Measurements from ENCODE around the gene SLC66A2.

Gene SLC66A2

DNA sequence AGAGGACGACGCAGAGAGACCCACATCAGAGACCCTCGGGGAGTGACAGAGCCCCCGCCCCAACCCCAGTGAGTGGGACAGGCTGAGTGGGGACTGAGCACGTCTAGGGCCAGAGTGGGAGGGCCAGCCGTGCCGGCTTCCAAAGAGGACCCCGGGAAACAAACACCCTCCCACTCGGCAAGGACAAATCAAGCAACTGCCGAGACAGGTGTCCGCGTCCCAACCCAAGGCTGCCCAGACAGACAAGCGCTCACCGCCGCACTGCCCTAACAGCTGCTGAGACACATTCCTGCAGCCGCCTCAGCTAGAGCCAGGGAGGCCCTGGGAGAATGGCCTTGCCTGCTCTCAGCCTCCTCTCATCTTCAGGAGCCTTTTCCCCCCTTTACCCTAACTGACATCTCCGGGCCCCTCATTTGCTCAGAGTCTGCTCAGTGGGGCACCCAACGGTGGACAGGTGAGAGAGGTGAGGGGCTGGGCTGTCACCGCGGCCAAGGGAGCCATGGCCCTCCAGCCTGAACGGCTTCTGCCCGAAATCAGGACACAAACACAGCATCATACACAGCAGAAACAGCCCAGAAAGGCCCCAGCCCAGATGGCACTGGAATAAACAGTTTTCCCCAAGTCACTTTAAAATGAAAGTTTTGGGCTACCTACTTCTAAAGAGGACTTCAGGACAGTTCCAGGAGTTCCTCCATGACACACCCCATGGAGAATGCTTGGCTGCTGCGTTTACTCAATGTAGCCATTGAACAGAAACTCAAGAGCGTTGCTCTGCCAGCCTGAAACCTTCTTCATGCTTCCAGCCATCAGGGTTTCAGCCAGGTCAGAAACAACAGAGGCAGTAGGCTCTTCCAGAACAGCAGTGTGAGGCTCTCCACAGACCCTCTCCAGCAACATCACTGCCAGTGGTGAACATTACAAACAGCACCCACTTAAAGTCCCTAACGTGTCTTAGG lies 23.6 kb downstream of the SLC66A2 start:
- H3K4me1 ChIP-seq (ENCODE audit: control insufficient read depth in 1 of 2, insufficient read depth in 1 of 2, low read depth in 1 of 2, low read length in 1 of 2) = no peaks in the 10 kb centered on the region
- H3K36me3 ChIP-seq = peaks cover 26% of the 10 kb centered on the region

DNA sequence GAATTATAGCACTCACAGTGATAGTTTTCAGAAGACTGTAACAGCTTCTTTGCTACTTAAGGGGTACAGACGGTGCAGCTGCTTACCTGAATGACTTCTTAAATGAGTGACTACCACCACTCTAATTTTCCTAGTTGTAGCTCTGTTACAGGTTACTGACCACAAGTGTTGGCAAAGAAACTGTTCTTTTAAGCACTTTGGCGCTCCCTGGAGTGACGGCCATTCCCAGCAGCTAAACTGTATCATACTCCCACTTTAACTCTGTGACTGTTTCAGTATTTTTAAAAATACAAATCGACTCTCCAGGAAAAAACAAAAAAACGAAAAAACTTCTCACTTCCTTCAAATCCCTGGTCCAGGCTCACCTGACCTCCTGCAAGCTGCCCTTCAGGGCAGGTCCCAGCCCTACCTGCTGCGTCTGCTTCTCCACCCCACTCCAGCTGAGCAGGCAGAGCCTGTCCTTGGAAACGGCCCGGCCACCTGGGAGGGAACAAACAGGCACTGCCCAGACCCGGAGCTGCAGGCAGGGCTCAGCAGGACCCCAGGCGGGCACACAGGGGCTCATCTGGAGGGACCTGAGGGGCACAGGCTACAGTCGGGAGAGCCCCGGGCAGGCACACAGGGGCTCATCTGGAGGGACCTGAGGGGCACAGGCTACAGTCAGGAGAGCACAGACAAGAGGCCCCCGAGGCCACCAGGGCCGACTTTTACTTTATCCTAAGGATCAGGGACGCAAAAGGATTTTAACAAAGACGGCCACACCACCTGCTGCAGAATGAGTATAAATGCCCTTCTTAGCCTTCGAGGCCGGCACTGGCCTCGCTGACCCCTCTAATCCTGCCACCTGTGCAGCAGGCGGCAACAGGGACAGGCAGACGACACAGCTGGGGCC lies 24.5 kb downstream of the SLC66A2 start:
- H3K4me3 ChIP-seq (ENCODE audit: low read depth in 1 of 2, low read length in 1 of 2) = no peak overlapping the region
- H3K36me3 ChIP-seq = peaks cover 32% of the 10 kb centered on the region
- H3K4me1 ChIP-seq (ENCODE audit: control insufficient read depth in 1 of 2, insufficient read depth in 1 of 2, low read depth in 1 of 2, low read length in 1 of 2) = no peaks in the 10 kb centered on the region
- H3K27me3 ChIP-seq = no peaks in the 10 kb centered on the region
- H3K9me3 ChIP-seq = peaks cover 19% of the 10 kb centered on the region
- TF ChIP-seq, protein P1, sequence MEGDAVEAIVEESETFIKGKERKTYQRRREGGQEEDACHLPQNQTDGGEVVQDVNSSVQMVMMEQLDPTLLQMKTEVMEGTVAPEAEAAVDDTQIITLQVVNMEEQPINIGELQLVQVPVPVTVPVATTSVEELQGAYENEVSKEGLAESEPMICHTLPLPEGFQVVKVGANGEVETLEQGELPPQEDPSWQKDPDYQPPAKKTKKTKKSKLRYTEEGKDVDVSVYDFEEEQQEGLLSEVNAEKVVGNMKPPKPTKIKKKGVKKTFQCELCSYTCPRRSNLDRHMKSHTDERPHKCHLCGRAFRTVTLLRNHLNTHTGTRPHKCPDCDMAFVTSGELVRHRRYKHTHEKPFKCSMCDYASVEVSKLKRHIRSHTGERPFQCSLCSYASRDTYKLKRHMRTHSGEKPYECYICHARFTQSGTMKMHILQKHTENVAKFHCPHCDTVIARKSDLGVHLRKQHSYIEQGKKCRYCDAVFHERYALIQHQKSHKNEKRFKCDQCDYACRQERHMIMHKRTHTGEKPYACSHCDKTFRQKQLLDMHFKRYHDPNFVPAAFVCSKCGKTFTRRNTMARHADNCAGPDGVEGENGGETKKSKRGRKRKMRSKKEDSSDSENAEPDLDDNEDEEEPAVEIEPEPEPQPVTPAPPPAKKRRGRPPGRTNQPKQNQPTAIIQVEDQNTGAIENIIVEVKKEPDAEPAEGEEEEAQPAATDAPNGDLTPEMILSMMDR (IDR thresholded peaks at IDR 0.05) = no peak
- H3K27ac ChIP-seq = no peak overlapping the region

More for the DNA sequence above, 23.6 kb downstream of the SLC66A2 start:
- H3K27ac ChIP-seq = no peak overlapping the region
- no peak overlapping the region for H3K4me3 ChIP-seq (ENCODE audit: low read depth in 1 of 2, low read length in 1 of 2)
- H3K27me3 ChIP-seq = no peaks in the 10 kb centered on the region
- peaks cover 19% of the 10 kb centered on the region for H3K9me3 ChIP-seq
- TF ChIP-seq, protein P1 (IDR thresholded peaks at IDR 0.05) = no peak

DNA sequence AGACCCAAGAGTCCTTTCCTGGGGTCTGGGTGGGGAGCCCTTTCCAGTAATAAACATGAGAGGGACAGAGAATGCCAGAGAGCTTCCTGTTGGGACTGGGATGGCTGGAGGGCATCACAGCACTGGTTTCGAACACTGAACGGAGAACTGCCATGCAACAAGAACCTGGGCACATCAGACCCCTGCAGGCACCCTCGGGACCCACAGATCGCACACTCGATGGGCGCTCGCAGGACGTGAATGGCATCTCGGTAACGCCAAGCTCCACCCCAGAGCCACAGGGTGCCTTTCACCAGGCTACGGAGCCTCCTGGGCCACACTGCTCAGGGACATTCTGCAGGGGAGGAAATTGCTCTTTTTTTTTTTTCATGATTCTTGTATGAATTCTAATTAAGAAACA lies 25.1 kb downstream of the SLC66A2 start:
- H3K27ac ChIP-seq = no peak overlapping the region
- H3K4me3 ChIP-seq (ENCODE audit: low read depth in 1 of 2, low read length in 1 of 2) = no peak overlapping the region
- TF ChIP-seq, protein P1 (IDR thresholded peaks at IDR 0.05) = no peak
- peaks cover 32% of the 10 kb centered on the region for H3K36me3 ChIP-seq
- H3K27me3 ChIP-seq = no peaks in the 10 kb centered on the region
- no peaks in the 10 kb centered on the region for H3K4me1 ChIP-seq (ENCODE audit: control insufficient read depth in 1 of 2, insufficient read depth in 1 of 2, low read depth in 1 of 2, low read length in 1 of 2)
- peaks cover 19% of the 10 kb centered on the region for H3K9me3 ChIP-seq

DNA sequence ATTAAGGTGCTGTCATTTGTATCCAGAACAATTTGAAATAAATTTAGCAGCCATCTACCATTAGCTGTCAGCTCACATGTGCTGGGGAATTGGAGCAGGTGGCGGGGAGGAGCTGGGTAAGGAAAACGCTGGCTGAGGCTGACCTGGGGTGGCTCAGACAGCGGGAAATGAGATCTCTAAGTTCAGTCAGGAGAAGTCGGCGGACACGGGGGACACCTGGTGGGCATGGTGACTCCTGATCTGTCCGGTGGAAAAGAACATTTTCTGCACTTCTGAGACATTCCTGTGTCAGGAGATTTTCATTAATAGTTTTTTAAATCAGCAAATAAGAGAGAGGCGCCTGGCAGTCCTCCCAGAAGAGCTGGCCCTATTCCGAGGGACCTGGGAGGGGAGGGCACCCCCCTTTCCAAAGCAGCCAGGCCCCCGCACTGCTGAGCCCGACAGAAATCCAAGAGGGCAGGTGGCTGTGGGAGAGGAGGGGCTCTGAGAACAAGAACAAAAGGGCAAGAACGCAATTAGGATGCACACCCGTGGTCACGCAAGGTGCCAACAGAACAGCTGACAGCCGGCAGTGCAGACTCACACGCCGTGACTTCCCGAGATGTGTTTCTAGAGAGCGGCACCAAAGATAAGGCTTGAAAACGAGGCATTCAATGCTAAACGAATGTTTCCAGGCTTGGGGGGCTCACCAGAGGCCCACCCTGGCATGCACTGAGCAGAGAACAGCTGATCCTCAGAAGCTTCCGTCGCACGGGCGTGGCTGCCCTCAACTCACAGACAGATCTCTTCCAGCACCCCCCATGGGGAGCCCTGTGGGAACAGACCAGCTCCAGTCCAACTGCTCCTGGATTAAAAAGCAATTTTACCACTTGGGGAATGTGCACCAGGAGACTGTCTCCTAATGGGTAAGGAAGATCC lies 26.4 kb downstream of the SLC66A2 start:
- Histone ChIP-seq H3K4me1 (ENCODE audit: control insufficient read depth in 1 of 2, insufficient read depth in 1 of 2, low read depth in 1 of 2, low read length in 1 of 2) (no peaks in the 10 kb centered on the region), H3K9me3 (peaks cover 12% of the 10 kb centered on the region), H3K27ac (no peak overlapping the region), H3K27me3 (no peaks in the 10 kb centered on the region), H3K36me3 (peaks cover 32% of the 10 kb centered on the region), H3K4me3 (ENCODE audit: low read depth in 1 of 2, low read length in 1 of 2) (no peak overlapping the region)
- TF ChIP-seq, protein P1 (IDR thresholded peaks at IDR 0.05) = no peak
